ENCODE measurements around the gene ULBP1.
"Not testable (repeated sequence)": the region's sequence is repeated elsewhere in the genome, so short reads cannot be mapped to it uniquely, and the experiment has no call there.

The ULBP1 gene

GRCh38 chr6:149954328-149954983 is 9.3 kb upstream of the ULBP1 start:
- not testable (repeated sequence) for H3K36me3 ChIP-seq (ENCODE audit: control insufficient read depth, insufficient read depth, low read length, severe bottlenecking); H3K4me1 ChIP-seq (ENCODE audit: control insufficient read depth, insufficient read depth, low read length); H3K9me3 ChIP-seq (ENCODE audit: control insufficient read depth, low read length); H3K9ac ChIP-seq (ENCODE audit: low read length); H3K4me3 ChIP-seq (ENCODE audit: low read length); DNase-seq (ENCODE audit: low read depth)
- peaks cover 66% of the 10 kb centered on the region for H3K27me3 ChIP-seq (replicated peaks; ENCODE audit: control insufficient read depth, insufficient read depth, low read length)

DNA sequence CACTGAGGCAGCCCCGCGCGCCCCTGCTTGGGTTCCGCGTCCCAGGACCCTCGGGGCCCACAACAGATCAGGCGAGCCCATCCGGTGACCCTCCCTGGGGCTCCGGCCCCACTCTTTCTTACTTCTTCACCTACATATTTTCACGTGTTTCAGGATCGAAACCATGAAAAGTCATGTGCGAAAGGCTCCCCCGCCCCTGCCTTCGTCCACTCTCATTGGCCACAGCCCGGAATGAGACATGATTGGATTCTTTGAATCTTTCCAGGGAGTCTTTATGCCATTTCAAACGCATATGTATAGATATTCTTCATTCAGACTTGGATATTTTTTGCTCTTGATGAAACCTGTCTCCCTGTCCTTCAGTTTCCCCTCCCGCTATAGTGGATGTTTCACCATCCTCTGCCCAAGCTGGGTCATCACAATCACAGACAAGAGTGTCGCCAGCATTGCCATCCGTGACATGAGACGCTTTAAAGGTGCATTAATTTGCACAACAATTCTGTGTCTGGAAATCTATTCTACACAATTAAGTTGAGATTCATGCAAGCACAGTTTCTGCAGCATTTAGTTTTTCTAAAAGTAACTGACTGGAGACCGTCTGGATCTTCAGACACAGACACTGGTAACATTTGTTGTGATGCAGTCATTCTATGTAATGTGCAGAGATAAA is 8.6 kb upstream of the ULBP1 start:
- H3K27me3 ChIP-seq (replicated peaks; ENCODE audit: control insufficient read depth, insufficient read depth, low read length), result peaks cover 61% of the 10 kb centered on the region

DNA sequence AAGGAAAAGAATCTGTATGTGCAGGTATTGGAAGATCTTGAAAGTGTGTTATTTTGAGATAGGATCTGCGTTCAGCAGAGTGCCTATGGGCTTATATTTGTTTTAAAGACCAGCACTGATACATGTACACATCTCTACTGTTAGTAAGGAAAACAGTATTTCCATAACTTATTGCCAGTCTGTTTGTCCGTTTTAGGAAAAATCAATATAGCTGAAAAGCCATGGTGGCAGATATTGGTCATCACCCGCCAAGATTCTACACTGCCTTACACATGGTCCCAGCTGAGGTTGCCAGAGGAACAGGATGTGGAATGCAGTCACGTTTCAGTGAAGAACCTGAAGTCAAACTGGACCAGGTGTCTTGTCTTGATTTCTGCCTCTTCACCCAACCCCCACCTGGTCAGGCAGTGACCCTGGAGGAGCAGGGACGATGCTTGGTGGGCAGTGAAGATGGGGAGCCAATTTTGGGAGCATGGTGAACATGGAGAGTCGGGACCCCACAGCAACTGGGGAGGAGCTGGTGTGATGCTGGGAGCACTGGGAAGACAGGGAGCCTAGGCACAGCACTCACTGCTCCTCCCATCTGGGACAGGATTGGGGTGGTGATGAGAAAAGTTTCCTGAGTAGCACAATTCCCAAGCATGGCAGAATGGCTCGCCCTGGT is 8.0 kb upstream of the ULBP1 start:
- not testable (repeated sequence) for H3K4me1 ChIP-seq (ENCODE audit: control insufficient read depth, insufficient read depth, low read length); H3K9ac ChIP-seq (ENCODE audit: low read length); H3K36me3 ChIP-seq (ENCODE audit: control insufficient read depth, insufficient read depth, low read length, severe bottlenecking); DNase-seq (ENCODE audit: low read depth); H3K9me3 ChIP-seq (ENCODE audit: control insufficient read depth, low read length); H3K4me3 ChIP-seq (ENCODE audit: low read length)
- H3K27me3 ChIP-seq (replicated peaks; ENCODE audit: control insufficient read depth, insufficient read depth, low read length), result peaks cover 61% of the 10 kb centered on the region

More for the DNA sequence above, 8.6 kb upstream of the ULBP1 start:
- H3K9ac ChIP-seq (ENCODE audit: low read length); H3K9me3 ChIP-seq (ENCODE audit: control insufficient read depth, low read length); DNase-seq (ENCODE audit: low read depth); H3K4me3 ChIP-seq (ENCODE audit: low read length); H3K36me3 ChIP-seq (ENCODE audit: control insufficient read depth, insufficient read depth, low read length, severe bottlenecking); H3K4me1 ChIP-seq (ENCODE audit: control insufficient read depth, insufficient read depth, low read length): not testable (repeated sequence)

DNA sequence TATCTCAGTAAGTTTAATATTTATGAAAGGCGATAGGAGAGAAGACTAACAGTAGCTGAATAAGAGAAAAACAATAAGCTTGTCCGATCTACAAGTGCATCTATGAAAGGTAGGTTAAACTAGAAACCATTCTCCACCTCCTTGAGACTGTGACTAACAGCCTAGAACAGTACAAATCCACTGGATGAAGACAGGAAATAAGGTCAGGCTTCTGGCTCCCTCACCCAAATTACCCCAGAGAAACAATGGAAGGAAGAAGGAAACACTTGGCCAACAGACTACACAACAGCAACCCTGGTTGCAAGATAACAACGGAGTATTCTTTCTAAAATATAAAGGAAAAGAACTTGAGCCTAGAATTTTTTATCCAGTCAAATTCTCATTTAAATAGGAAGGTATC is 5.6 kb upstream of the ULBP1 start:
- H3K9ac ChIP-seq (ENCODE audit: low read length); H3K9me3 ChIP-seq (ENCODE audit: control insufficient read depth, low read length); H3K4me3 ChIP-seq (ENCODE audit: low read length); H3K4me1 ChIP-seq (ENCODE audit: control insufficient read depth, insufficient read depth, low read length); H3K36me3 ChIP-seq (ENCODE audit: control insufficient read depth, insufficient read depth, low read length, severe bottlenecking); DNase-seq (ENCODE audit: low read depth): not testable (repeated sequence)
- peaks cover 59% of the 10 kb centered on the region for H3K27me3 ChIP-seq (replicated peaks; ENCODE audit: control insufficient read depth, insufficient read depth, low read length)

DNA sequence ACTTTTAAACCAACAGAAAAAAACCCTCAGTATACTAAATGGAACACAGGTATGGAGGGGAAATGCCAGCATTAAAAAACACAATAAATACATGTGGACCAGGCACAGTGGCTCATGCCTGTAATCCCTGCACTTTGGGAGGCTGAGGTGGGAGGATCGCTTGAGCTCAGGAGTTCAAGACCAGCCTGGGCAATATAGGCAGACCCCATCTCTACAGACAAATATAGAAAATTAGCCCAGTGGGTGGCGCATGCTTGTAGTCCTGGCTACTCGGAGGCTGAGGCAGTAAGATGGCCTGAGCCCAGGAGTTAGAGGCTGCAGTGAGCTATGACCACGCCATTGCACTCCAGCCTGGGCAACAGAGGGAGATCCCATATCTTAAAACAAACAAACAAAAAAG is 3.9 kb upstream of the ULBP1 start:
- H3K9ac ChIP-seq (ENCODE audit: low read length); H3K9me3 ChIP-seq (ENCODE audit: control insufficient read depth, low read length); H3K36me3 ChIP-seq (ENCODE audit: control insufficient read depth, insufficient read depth, low read length, severe bottlenecking); DNase-seq (ENCODE audit: low read depth); H3K4me3 ChIP-seq (ENCODE audit: low read length): not testable (repeated sequence)
- H3K27me3 ChIP-seq (replicated peaks; ENCODE audit: control insufficient read depth, insufficient read depth, low read length), result peaks cover 61% of the 10 kb centered on the region
- peaks cover 11% of the 10 kb centered on the region for H3K4me1 ChIP-seq (ENCODE audit: control insufficient read depth, insufficient read depth, low read length)

DNA sequence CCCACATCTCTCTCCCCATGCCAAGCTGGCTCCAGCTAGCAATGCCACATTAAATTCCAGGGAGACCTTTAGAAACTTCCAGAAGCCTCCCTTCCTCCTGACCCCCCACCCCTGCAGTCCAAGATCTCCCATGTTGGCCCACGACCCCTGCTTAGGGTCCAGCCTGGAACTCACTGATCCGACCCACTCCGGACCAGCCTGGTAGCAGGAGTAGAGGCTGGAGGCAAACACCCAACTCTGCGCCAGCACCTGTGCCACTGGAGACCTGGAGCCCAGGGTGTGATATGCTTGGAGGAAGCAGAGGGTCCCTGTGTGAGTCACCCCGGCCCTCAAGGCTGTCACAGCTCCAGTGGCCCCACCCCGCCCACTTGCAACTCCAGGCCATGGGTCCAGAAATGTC is 3.3 kb upstream of the ULBP1 start:
- Histone ChIP-seq H3K4me1 (ENCODE audit: control insufficient read depth, insufficient read depth, low read length) (peaks cover 11% of the 10 kb centered on the region), H3K27me3 (replicated peaks; ENCODE audit: control insufficient read depth, insufficient read depth, low read length) (peaks cover 57% of the 10 kb centered on the region), H3K9ac (ENCODE audit: low read length) (no peak overlapping the region), H3K9me3 (ENCODE audit: control insufficient read depth, low read length) (no peaks in the 10 kb centered on the region), H3K36me3 (ENCODE audit: control insufficient read depth, insufficient read depth, low read length, severe bottlenecking) (no peaks in the 10 kb centered on the region), H3K4me3 (ENCODE audit: low read length) (no peak overlapping the region)
- no peak for DNase-seq (ENCODE audit: low read depth)

GRCh38 chr6:149961728-149962425 is 1.9 kb upstream of the ULBP1 start:
- no peaks in the 10 kb centered on the region for H3K36me3 ChIP-seq (ENCODE audit: control insufficient read depth, insufficient read depth, low read length, severe bottlenecking)
- no peak overlapping the region for H3K4me3 ChIP-seq (ENCODE audit: low read length)
- H3K9me3 ChIP-seq (ENCODE audit: control insufficient read depth, low read length), result no peaks in the 10 kb centered on the region
- no peak overlapping the region for H3K9ac ChIP-seq (ENCODE audit: low read length)
- no peak for DNase-seq (ENCODE audit: low read depth)
- peaks cover 11% of the 10 kb centered on the region for H3K4me1 ChIP-seq (ENCODE audit: control insufficient read depth, insufficient read depth, low read length)
- peaks cover 49% of the 10 kb centered on the region for H3K27me3 ChIP-seq (replicated peaks; ENCODE audit: control insufficient read depth, insufficient read depth, low read length)

DNA sequence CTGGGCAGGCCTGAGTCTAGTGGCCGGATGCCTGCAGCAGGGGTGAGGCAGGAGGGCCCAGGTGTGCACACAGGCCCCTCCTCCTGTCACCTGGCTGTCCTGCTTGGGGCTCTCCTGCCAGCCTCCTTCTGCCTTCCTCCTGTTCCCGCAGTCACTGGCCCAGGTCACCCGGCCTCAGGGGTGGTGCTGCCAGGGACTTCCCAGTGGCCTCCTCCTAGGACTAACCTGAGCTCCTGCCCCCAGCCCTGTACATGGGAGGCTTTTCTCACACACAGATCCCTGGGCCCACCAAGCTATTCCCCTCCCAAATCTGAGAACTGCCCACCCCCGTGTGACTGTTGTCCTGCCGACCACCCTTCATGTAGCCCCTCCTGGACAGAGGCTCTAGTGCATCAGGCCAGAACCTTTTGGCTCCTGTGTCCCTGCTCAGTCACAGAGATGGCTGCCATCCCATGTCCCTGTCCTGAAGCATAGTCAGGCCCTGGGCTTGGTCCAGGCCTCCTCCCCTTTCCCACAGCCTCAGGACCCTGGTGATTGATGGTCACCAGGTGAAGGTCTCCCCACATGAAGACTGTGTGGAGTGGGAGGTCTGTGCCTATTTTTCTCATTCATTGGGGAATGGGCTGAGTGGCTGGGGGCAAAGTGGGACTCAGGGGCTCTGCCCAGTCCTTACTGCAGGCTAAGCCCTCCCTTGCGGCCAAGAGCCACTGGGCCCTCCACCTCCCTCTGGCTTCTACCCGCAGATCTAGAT is 1.1 kb upstream of the ULBP1 start:
- DNase-seq (ENCODE audit: low read depth), result no peak
- H3K9ac ChIP-seq (ENCODE audit: low read length), result no peak overlapping the region
- H3K36me3 ChIP-seq (ENCODE audit: control insufficient read depth, insufficient read depth, low read length, severe bottlenecking), result no peaks in the 10 kb centered on the region
- peaks cover 53% of the 10 kb centered on the region for H3K27me3 ChIP-seq (replicated peaks; ENCODE audit: control insufficient read depth, insufficient read depth, low read length)
- peaks cover 11% of the 10 kb centered on the region for H3K4me1 ChIP-seq (ENCODE audit: control insufficient read depth, insufficient read depth, low read length)
- H3K4me3 ChIP-seq (ENCODE audit: low read length), result peak overlapping the region; percentile 81
- no peaks in the 10 kb centered on the region for H3K9me3 ChIP-seq (ENCODE audit: control insufficient read depth, low read length)

DNA sequence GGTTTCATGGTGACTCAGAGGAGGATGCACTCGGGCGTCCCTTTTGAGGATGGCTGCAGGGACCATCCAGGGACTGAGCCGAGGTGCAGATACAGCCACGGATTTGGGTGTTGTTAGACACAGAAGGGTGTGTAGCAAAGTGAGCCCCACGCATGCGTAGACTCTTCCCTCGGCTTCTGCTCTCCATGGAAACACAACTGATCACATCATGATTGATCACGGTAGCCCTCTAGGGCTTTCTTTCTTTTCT is 606 bp upstream of the ULBP1 start:
- peaks cover 50% of the 10 kb centered on the region for H3K27me3 ChIP-seq (replicated peaks; ENCODE audit: control insufficient read depth, insufficient read depth, low read length)
- no peaks in the 10 kb centered on the region for H3K9me3 ChIP-seq (ENCODE audit: control insufficient read depth, low read length)
- H3K36me3 ChIP-seq (ENCODE audit: control insufficient read depth, insufficient read depth, low read length, severe bottlenecking), result no peaks in the 10 kb centered on the region
- peak overlapping the region; percentile 70 for H3K9ac ChIP-seq (ENCODE audit: low read length)
- peaks cover 11% of the 10 kb centered on the region for H3K4me1 ChIP-seq (ENCODE audit: control insufficient read depth, insufficient read depth, low read length)
- peak; percentile 40 for DNase-seq (ENCODE audit: low read depth)
- peak overlapping the region; percentile 81 for H3K4me3 ChIP-seq (ENCODE audit: low read length)

GRCh38 chr6:149964308-149965193 is 808 bp downstream of the ULBP1 start:
- Histone ChIP-seq H3K9me3 (ENCODE audit: control insufficient read depth, low read length) (no peaks in the 10 kb centered on the region), H3K9ac (ENCODE audit: low read length) (peak overlapping the region; percentile 58), H3K4me3 (ENCODE audit: low read length) (peak overlapping the region; percentile 81), H3K36me3 (ENCODE audit: control insufficient read depth, insufficient read depth, low read length, severe bottlenecking) (no peaks in the 10 kb centered on the region), H3K27me3 (replicated peaks; ENCODE audit: control insufficient read depth, insufficient read depth, low read length) (peaks cover 59% of the 10 kb centered on the region), H3K4me1 (ENCODE audit: control insufficient read depth, insufficient read depth, low read length) (peaks cover 11% of the 10 kb centered on the region)
- DNase-seq (ENCODE audit: low read depth), result peak; percentile 34
